Esophagus squamous epithelium (tissue), 5 donors: ENCODE results near the gene MINDY1. TPM values are rescaled to one million over a fixed set of nuclear protein-coding genes. Genes with fewer than 3 reads are reported as not detected.

Experiments used
- DNase-seq: peaks from one replicate; lab custom pipeline; 2025; lab: John Stamatoyannopoulos, UW
- H3K27ac ChIP-seq, 4 donors: fragments of 200-600 bp; sonication (generic); one replicate each; pipeline ENCODE4 v1.5.1; 2016 to 2019; ENCODE audit warnings: mild to moderate bottlenecking in 1 of 4
- H3K27me3 ChIP-seq, 4 donors: fragments of 200-600 bp; sonication (generic); 1 replicate in 3 of 4; 2 replicates in 1 of 4; pipeline versions ENCODE4 v1.5.1 to v1.6.0; 2017 to 2021; ENCODE audit warnings: antibody characterized with exemption in 1 of 4
- H3K36me3 ChIP-seq, 3 donors: fragments of 200-600 bp; sonication (generic); one replicate each; pipeline ENCODE4 v1.5.1; 2016 to 2019
- H3K4me1 ChIP-seq, 3 donors: fragments of 200-600 bp; sonication (generic); one replicate each; pipeline ENCODE4 v1.5.1; 2017 to 2019
- H3K4me3 ChIP-seq, 4 donors: fragments of 200-600 bp; sonication (generic); 1 replicate in 3 of 4; 2 replicates in 1 of 4; pipeline ENCODE4 v1.5.1; 2016 to 2019; ENCODE audit warnings: mild to moderate bottlenecking in 2 of 4, moderate library complexity in 1 of 4
- H3K9me3 ChIP-seq, 3 donors: fragments of 200-600 bp; sonication (generic); one replicate each; pipeline ENCODE4 v1.5.1; 2016 to 2019
- CTCF ChIP-seq, 6 experiments: fragments of 450-650 bp in 4 of 6; fragments of 200-600 bp in 2 of 6; sonication (generic) in 2 of 6; IDR thresholded peaks; one replicate each; pipeline ENCODE4 v1.5.1; 2016 to 2019; ENCODE audit warnings: antibody characterized with exemption in 6 of 6, mild to moderate bottlenecking in 4 of 6, moderate library complexity in 4 of 6
- POLR2A ChIP-seq, 4 donors: fragments of 450-650 bp; IDR thresholded peaks; one replicate each; pipeline ENCODE4 v1.6.1; 2017; ENCODE audit warnings: antibody characterized with exemption in 4 of 4, mild to moderate bottlenecking in 4 of 4, moderate library complexity in 3 of 4
- WGBS, 2 donors: methylation state at CpG; one replicate each; pipeline ENCODE4 v1.1.5; 2018; 5-methylcytosine and 5-hydroxymethylcytosine counted together
- intact Hi-C: fragments of 100-400 bp; cut with DNase I; formaldehyde crosslinking; loops from one replicate; pipeline ENCODE4 v1.15.0; 2022
- total RNA-seq, 4 donors: library from RNA; depleted of rRNA; stranded (reverse); fragments of >200 nt; gene quantifications; one replicate each; pipeline ENCODE4 v1.1.0, GENCODE V29; 2016
- donor health status: DM: yes; HTN: yes; CAD: no.

Gene MINDY1
- total RNA-seq, 4 donors from 2014 or later = 25.4 to 52.5 (median 37.1) TPM

- Histone ChIP-seq H3K27me3 (no peaks in the 10 kb centered on the region), H3K9me3 (no peaks in the 10 kb centered on the region), H3K4me1 (peaks cover 27 to 47% (median 36%) of the 10 kb centered on the region in 3 donors), H3K4me3 (no peak overlapping the region), H3K27ac (no peak overlapping the region), H3K36me3 (peaks cover 34 to 43% (median 36%) of the 10 kb centered on the region in 3 donors)
- WGBS, 2 donors = 89 to 100% methylated on average over 1 to 2 of the region's 3 CpGs
- TF ChIP-seq POLR2A (IDR thresholded peaks at IDR 0.05) = no peak
- TF ChIP-seq CTCF (IDR thresholded peaks at IDR 0.05) = no peak
- intact Hi-C loops = no loop called here
- no peak for DNase-seq
Observed at GRCh38 chr1:150969626-150970025, 37.1 kb downstream of the MINDY1 start.

DNA sequence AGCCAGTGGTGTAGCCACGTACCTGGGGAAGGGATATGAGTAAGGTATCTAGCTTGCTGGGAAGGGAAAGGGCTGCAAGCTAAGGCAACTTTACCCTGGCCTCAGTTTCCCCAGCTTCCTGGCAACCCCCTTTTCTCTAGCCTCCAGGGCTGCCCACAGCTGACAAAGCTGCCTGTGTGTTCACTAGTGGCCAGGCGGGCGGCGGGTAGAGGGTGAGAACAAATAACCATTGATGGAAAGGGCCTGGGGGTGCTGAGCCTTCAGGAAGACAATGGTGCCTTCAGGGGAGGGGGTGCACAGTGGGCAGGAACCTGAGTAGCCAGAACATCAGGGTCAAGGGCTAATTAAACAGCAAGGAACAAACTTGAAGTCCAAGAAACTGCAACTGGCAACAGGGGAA lies 38.2 kb downstream of the MINDY1 start:
- Histone ChIP-seq H3K36me3 (peaks cover 34 to 55% (median 47%) of the 10 kb centered on the region in 3 donors), H3K4me1 (peaks cover 27 to 41% (median 34%) of the 10 kb centered on the region in 3 donors), H3K9me3 (no peaks in the 10 kb centered on the region), H3K27me3 (no peaks in the 10 kb centered on the region), H3K27ac (no peak overlapping the region), H3K4me3 (no peak overlapping the region)
- intact Hi-C loops = no loop called here
- DNase-seq = no peak
- TF ChIP-seq CTCF (IDR thresholded peaks at IDR 0.05) = no peak
- TF ChIP-seq POLR2A (IDR thresholded peaks at IDR 0.05) = no peak
- WGBS, 2 donors = 92 to 100% methylated on average over 3 of the region's 4 CpGs

DNA sequence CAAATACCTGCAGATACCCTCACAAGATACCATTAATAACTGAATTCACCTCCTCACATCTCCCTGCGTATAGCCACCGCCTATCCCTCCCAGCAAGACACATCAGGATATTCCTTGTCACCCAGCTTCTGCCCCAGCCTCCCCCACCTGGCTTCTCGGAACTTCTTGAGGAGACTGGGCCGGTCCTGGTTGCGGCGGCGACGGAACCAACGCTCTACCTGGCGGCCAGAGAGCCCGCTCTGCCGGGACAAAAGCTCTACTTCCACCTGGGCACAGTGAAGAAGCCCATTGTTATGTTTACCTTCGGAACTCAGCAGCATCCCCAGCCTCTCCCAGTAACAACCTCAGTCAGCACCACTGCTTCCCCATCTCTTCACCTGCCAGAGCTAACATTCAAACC lies 38.8 kb downstream of the MINDY1 start:
- Histone ChIP-seq H3K4me1 (peaks cover 25 to 36% (median 29%) of the 10 kb centered on the region in 3 donors), H3K36me3 (peaks cover 34 to 60% (median 52%) of the 10 kb centered on the region in 3 donors), H3K27me3 (no peaks in the 10 kb centered on the region), H3K4me3 (no peak overlapping the region), H3K27ac (no peak overlapping the region), H3K9me3 (no peaks in the 10 kb centered on the region)
- TF ChIP-seq POLR2A (IDR thresholded peaks at IDR 0.05) = no peak
- no peak for TF ChIP-seq CTCF (IDR thresholded peaks at IDR 0.05)
- intact Hi-C loops = no loop called here
- no peak for DNase-seq
- 93 to 100% methylated on average over 2 to 8 of the region's 13 CpGs for WGBS, 2 donors

GRCh38 chr1:150966011-150966410 lies 40.7 kb downstream of the MINDY1 start:
- 62 to 66% methylated on average over 6 of the region's 6 CpGs for WGBS, 2 donors
- Histone ChIP-seq H3K4me3 (no peak overlapping the region), H3K27me3 (no peaks in the 10 kb centered on the region), H3K36me3 (peaks cover 40 to 79% (median 52%) of the 10 kb centered on the region in 3 donors), H3K27ac (no peak overlapping the region), H3K9me3 (no peaks in the 10 kb centered on the region), H3K4me1 (peaks cover 10 to 17% (median 10%) of the 10 kb centered on the region in 3 donors)
- intact Hi-C loops = no loop called here
- no peak for TF ChIP-seq POLR2A (IDR thresholded peaks at IDR 0.05)
- no peak for DNase-seq

GRCh38 chr1:150965605-150966004 lies 41.1 kb downstream of the MINDY1 start:
- Histone ChIP-seq H3K4me1 (peaks cover 5 to 13% (median 6%) of the 10 kb centered on the region in 3 donors), H3K27ac (no peak overlapping the region), H3K4me3 (no peak overlapping the region), H3K9me3 (no peaks in the 10 kb centered on the region), H3K27me3 (no peaks in the 10 kb centered on the region), H3K36me3 (peaks cover 44 to 84% (median 52%) of the 10 kb centered on the region in 3 donors)
- intact Hi-C loops = no loop called here
- TF ChIP-seq CTCF (IDR thresholded peaks at IDR 0.05) (no peak), POLR2A (IDR thresholded peaks at IDR 0.05) (no peak)
- 79 to 87% methylated on average over 4 of the region's 4 CpGs for WGBS, 2 donors
- no peak for DNase-seq

- no peaks in the 10 kb centered on the region for H3K9me3 ChIP-seq
- peaks cover 54 to 98% (median 63%) of the 10 kb centered on the region in 3 donors for H3K36me3 ChIP-seq
- no peak overlapping the region for H3K27ac ChIP-seq
- H3K4me1 ChIP-seq = no peaks in the 10 kb centered on the region
- TF ChIP-seq POLR2A (IDR thresholded peaks at IDR 0.05) (no peak), CTCF (IDR thresholded peaks at IDR 0.05) (no peak)
- no peak for DNase-seq
- H3K4me3 ChIP-seq = no peak overlapping the region
- 77 to 87% methylated on average over 3 to 4 of the region's 5 CpGs for WGBS, 2 donors
- intact Hi-C loops = no loop called here
- no peaks in the 10 kb centered on the region for H3K27me3 ChIP-seq
Observed at GRCh38 chr1:150964164-150964489, 42.6 kb downstream of the MINDY1 start.
